CD14-positive monocyte (primary cell): Measurements from ENCODE around the gene AJUBA. TPM values are rescaled to one million over a fixed set of nuclear protein-coding genes. Genes with fewer than 3 reads are reported as not detected.
A peak's percentile ranks its signal among the peaks of the same experiment; 100 is the strongest.

Experiments used
- DNase-seq, 3 donors: peaks; one replicate each; pipeline ENCODE4 v3.0.0-alpha.2; 2011 to 2022
- H2AFZ ChIP-seq: 2 replicates; pipeline ENCODE4 v1.6.0; 2012; ENCODE audit warnings: mild to moderate bottlenecking, low read depth, low read length, inconsistent platforms; ENCODE audit not compliant: insufficient read depth, poor library complexity, severe bottlenecking
- H3K27ac ChIP-seq, 2 donors: 1 replicate in 1 of 2; 2 replicates in 1 of 2; pipeline ENCODE4 v1.5.1; 2012 to 2013; ENCODE audit warnings: low read length in 2 of 2, control low read depth in 1 of 2, inconsistent platforms in 1 of 2, low read depth in 1 of 2, mild to moderate bottlenecking in 1 of 2
- H3K27me3 ChIP-seq, 2 donors: one replicate each; pipeline versions ENCODE4 v1.6.0 to v1.6.1; 2011 to 2013; ENCODE audit warnings: low read length in 2 of 2; ENCODE audit not compliant: control insufficient read depth in 2 of 2, insufficient read depth in 2 of 2
- H3K36me3 ChIP-seq, 2 donors: replicated peaks in 1 of 2; 1 replicate in 1 of 2; 2 replicates in 1 of 2; pipeline versions ENCODE4 v1.5.1 to v1.6.1; 2012 to 2013; ENCODE audit warnings: low read length in 2 of 2, control low read depth in 1 of 2, inconsistent platforms in 1 of 2, mild to moderate bottlenecking in 1 of 2; ENCODE audit not compliant: insufficient read depth in 2 of 2, control insufficient read depth in 1 of 2
- H3K4me1 ChIP-seq, 2 donors: 1 replicate in 1 of 2; 2 replicates in 1 of 2; pipeline versions ENCODE4 v1.5.1 to v1.6.1; 2012 to 2013; ENCODE audit warnings: low read length in 2 of 2, control low read depth in 1 of 2, inconsistent platforms in 1 of 2, mild to moderate bottlenecking in 1 of 2, moderate library complexity in 1 of 2; ENCODE audit not compliant: insufficient read depth in 2 of 2, control insufficient read depth in 1 of 2
- H3K4me2 ChIP-seq: replicated peaks from 2 replicates; pipeline ENCODE3; 2012; ENCODE audit warnings: low read length, moderate library complexity, mild to moderate bottlenecking; ENCODE audit not compliant: poor library complexity, severe bottlenecking; ENCODE audit errors: extremely low read depth
- H3K4me3 ChIP-seq, 3 experiments: fragments of 200-600 bp in 1 of 3; sonication (generic) in 1 of 3; replicated peaks in 1 of 3; 1 replicate in 2 of 3; 2 replicates in 1 of 3; pipeline ENCODE4 v1.5.1; 2011 to 2013; ENCODE audit warnings: low read length in 3 of 3, mild to moderate bottlenecking in 3 of 3, control low read depth in 2 of 3, low read depth in 2 of 3, inconsistent platforms in 1 of 3, moderate library complexity in 1 of 3
- H3K79me2 ChIP-seq: 2 replicates; pipeline ENCODE4 v1.6.0; 2012; ENCODE audit warnings: mild to moderate bottlenecking, control low read depth, inconsistent platforms, low read length, moderate library complexity; ENCODE audit not compliant: insufficient read depth
- H3K9ac ChIP-seq: 2 replicates; pipeline ENCODE4 v1.6.0; 2017; ENCODE audit warnings: low read length, mild to moderate bottlenecking; ENCODE audit not compliant: insufficient read depth, poor library complexity, severe bottlenecking
- H3K9me3 ChIP-seq, 2 donors: replicated peaks in 1 of 2; 1 replicate in 1 of 2; 2 replicates in 1 of 2; pipeline versions ENCODE4 v1.5.1 to v1.6.1; 2012 to 2013; ENCODE audit warnings: low read length in 2 of 2, control low read depth in 1 of 2; ENCODE audit not compliant: control insufficient read depth in 1 of 2, insufficient read depth in 1 of 2
- H4K20me1 ChIP-seq: 2 replicates; pipeline ENCODE4 v1.6.0; 2012; ENCODE audit warnings: mild to moderate bottlenecking, low read length, control low read depth, moderate library complexity; ENCODE audit not compliant: insufficient read depth
- H3K27ac Mint-ChIP-seq, 7 donors: one replicate each; pipeline ENCODE4 v1.8.0; 2020; ENCODE audit warnings: mild to moderate bottlenecking in 7 of 7, mixed read lengths in 7 of 7, moderate library complexity in 6 of 7, inconsistent platforms in 2 of 7
- H3K27me3 Mint-ChIP-seq, 3 donors: one replicate each; pipeline ENCODE4 v1.8.0; 2021 to 2022; ENCODE audit warnings: low read depth in 3 of 3, mild to moderate bottlenecking in 3 of 3, mixed read lengths in 3 of 3, moderate library complexity in 3 of 3, inconsistent platforms in 1 of 3
- H3K36me3 Mint-ChIP-seq, 2 donors: one replicate each; pipeline ENCODE4 v1.8.0; 2020; ENCODE audit warnings: mixed read lengths in 2 of 2, inconsistent platforms in 1 of 2, mild to moderate bottlenecking in 1 of 2
- H3K4me1 Mint-ChIP-seq: one replicate; pipeline ENCODE4 v1.8.0; 2020; ENCODE audit warnings: mild to moderate bottlenecking, mixed read lengths
- H3K4me3 Mint-ChIP-seq, 2 donors: one replicate each; pipeline ENCODE4 v1.8.0; 2020; ENCODE audit warnings: mild to moderate bottlenecking in 2 of 2, mixed read lengths in 2 of 2, moderate library complexity in 1 of 2
- H3K9me3 Mint-ChIP-seq, 7 donors: one replicate each; pipeline ENCODE4 v1.8.0; 2020 to 2022; ENCODE audit warnings: mixed read lengths in 7 of 7, mild to moderate bottlenecking in 6 of 7, moderate library complexity in 6 of 7, inconsistent platforms in 2 of 7
- WGBS: methylation state at CpG from one replicate; pipeline ENCODE4 v1.1.5; 2013; ENCODE audit warnings: missing lambda C conversion rate; ENCODE audit not compliant: insufficient coverage; 5-methylcytosine and 5-hydroxymethylcytosine counted together
- intact Hi-C, 2 donors: fragments of 100-400 bp; cut with micrococcal nuclease; formaldehyde crosslinking; loops; one replicate each; pipeline versions ENCODE4 v1.15.0 to v1.15.1; 2023
- polyA plus RNA-seq, 3 donors: library from polyadenylated mRNA; depleted of rRNA in 1 of 3; unstranded in 2 of 3; stranded (reverse) in 1 of 3; fragments of 300-500 nt in 2 of 3; fragments of >200 nt in 1 of 3; fragmentation: Illumina TruSeq in 2 of 3; gene quantifications; 1 replicate in 2 of 3; 2 replicates in 1 of 3; pipeline ENCODE4 v1.2.3, GENCODE V29; 2012 to 2021
- TF ChIP-seq, protein P1 (sequence below): fragments of 200-600 bp; IDR thresholded peaks from one replicate; pipeline ENCODE4 v1.8.0; 2022; ENCODE audit warnings: antibody characterized with exemption, mild to moderate bottlenecking

Gene AJUBA
- polyA plus RNA-seq, 3 donors, result 0.04 TPM; not detected in 2

- no peak overlapping the region for H3K27ac Mint-ChIP-seq
- WGBS, result 0% methylated on average over 1 of the region's 2 CpGs
Measured at GRCh38 chr14:22929961-22930364, 52.4 kb downstream of the AJUBA start.

DNA sequence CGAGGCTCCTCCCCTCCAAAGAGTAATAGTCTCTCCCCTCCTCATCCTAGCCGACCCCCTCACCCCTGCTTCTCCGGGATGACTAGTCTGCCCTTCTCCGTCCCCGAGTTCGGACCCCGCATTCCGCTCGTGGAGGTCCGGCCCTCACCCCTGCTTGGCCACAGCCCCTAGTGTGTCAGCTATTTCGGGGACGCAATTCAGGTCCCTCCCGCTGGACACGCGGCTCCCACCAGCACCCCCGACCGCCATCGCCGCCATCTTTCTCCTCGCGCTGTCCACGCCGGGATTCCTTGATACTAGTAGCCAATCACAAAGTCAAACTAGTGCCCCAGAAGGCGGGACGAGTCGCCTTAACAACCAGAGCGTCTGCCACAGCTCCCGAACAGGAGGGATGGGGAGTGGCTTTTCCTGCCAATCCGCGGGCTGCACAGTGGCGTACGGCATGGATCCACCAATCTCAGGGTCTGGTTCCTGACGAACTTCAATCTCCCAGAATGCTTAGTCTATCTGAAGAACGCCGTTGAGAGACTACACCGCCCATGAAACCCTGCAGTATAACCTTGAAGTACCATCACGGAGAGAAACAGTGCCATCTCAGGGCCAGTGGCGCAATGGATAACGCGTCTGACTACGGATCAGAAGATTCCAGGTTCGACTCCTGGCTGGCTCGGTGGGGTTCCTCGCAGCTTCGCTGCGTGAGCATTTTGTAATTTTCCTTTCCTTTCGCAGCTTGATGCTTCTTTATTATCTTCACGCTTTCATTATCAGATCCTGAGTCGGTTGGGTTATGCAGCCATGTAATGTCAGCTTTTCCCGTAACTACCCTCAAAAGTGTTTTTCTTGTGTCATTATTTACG, 53.0 kb downstream of the AJUBA start, which contains the start of gene PRMT5:
PRMT5 (minus strand) TSS at position 273 of the 857 bp plus-strand sequence; CDS start at position 258, 15 bp downstream.
- Mint-ChIP-seq H3K4me1 (peaks cover 8% of the 10 kb centered on the region), H3K27me3 (no peaks in the 10 kb centered on the region), H3K36me3 (peaks cover 25 to 35% of the 10 kb centered on the region in 2 donors), H3K4me3 (no peak within 1 kb of the TSS), H3K27ac (peak within 1 kb of the TSS in 2 of 7 donors; percentile 28 to 85), H3K9me3 (no peaks in the 10 kb centered on the region)
- under 1% methylated on average over 39 of the region's 51 CpGs for WGBS
- Histone ChIP-seq H3K36me3 (peaks cover 7 to 30% of the 10 kb centered on the region in 2 donors), H3K79me2 (peaks cover 15% of the 10 kb centered on the region), H4K20me1 (no peaks in the 10 kb centered on the region), H3K4me3 (peak within 1 kb of the TSS; percentile 90 to 98 (median 96)), H2AFZ (peak within 1 kb of the TSS; percentile 97), H3K4me1 (peaks cover 19 to 34% of the 10 kb centered on the region in 2 donors), H3K9me3 (no peaks in the 10 kb centered on the region), H3K27me3 (no peaks in the 10 kb centered on the region), H3K4me2 (peak within 1 kb of the TSS; percentile 96), H3K9ac (peak within 1 kb of the TSS; percentile 85), H3K27ac (peak within 1 kb of the TSS; percentile 65 to 86)
- intact Hi-C loops, result loop anchor here in 1 of 2 donors (1.0 to 10.0 kb wide), 2 partner anchors 10 to 1185 kb away; partner anchors contain the start of genes DCAF11, NRL and RBM23
- peak; percentile 99 to 100 (median 99) for DNase-seq
- TF ChIP-seq, protein P1, sequence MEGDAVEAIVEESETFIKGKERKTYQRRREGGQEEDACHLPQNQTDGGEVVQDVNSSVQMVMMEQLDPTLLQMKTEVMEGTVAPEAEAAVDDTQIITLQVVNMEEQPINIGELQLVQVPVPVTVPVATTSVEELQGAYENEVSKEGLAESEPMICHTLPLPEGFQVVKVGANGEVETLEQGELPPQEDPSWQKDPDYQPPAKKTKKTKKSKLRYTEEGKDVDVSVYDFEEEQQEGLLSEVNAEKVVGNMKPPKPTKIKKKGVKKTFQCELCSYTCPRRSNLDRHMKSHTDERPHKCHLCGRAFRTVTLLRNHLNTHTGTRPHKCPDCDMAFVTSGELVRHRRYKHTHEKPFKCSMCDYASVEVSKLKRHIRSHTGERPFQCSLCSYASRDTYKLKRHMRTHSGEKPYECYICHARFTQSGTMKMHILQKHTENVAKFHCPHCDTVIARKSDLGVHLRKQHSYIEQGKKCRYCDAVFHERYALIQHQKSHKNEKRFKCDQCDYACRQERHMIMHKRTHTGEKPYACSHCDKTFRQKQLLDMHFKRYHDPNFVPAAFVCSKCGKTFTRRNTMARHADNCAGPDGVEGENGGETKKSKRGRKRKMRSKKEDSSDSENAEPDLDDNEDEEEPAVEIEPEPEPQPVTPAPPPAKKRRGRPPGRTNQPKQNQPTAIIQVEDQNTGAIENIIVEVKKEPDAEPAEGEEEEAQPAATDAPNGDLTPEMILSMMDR, result no peak

More at GRCh38 chr14:22929961-22930364, 52.4 kb downstream of the AJUBA start:
- Mint-ChIP-seq H3K9me3 (no peaks in the 10 kb centered on the region), H3K4me3 (no peak overlapping the region), H3K27me3 (no peaks in the 10 kb centered on the region), H3K4me1 (peaks cover 8% of the 10 kb centered on the region), H3K36me3 (peaks cover 19 to 33% of the 10 kb centered on the region in 2 donors)
- DNase-seq, result no peak
- Histone ChIP-seq H3K27ac (peak overlapping the region; percentile 65 to 86), H3K4me2 (peak overlapping the region; percentile 96), H3K4me1 (peaks cover 19 to 34% of the 10 kb centered on the region in 2 donors), H3K4me3 (peak overlapping the region; percentile 58 to 98 (median 90)), H3K79me2 (peaks cover 15% of the 10 kb centered on the region), H3K9ac (peak overlapping the region; percentile 59), H3K27me3 (no peaks in the 10 kb centered on the region), H4K20me1 (no peaks in the 10 kb centered on the region), H3K36me3 (peaks cover 2 to 24% of the 10 kb centered on the region in 2 donors), H3K9me3 (no peaks in the 10 kb centered on the region), H2AFZ (peak overlapping the region; percentile 87)
- intact Hi-C loops, result loop anchor here in 1 of 2 donors (1.0 to 10.0 kb wide), 3 partner anchors 11 to 1185 kb away; partner anchors contain the start of genes AJUBA, DCAF11, NRL and RBM23
- TF ChIP-seq, protein P1, result no peak
